MM.1S (cell line): ENCODE data around the gene ARID1A.

ENCODE experiments used
- DNase-seq: peaks from one replicate; pipeline ENCODE4 v3.0.0-alpha.2; 2015
- H2AFZ ChIP-seq: fragments of 300-600 bp; sonication (generic); 2 replicates; pipeline ENCODE4 v1.6.0; 2016; ENCODE audit warnings: antibody characterized with exemption, low read length
- H3F3A ChIP-seq: fragments of 300-600 bp; sonication (generic); 2 replicates; pipeline ENCODE4 v1.6.1; 2016; ENCODE audit warnings: mild to moderate bottlenecking, antibody characterized with exemption, low read length, moderate library complexity, mixed read lengths; ENCODE audit not compliant: insufficient read depth
- H3K27ac ChIP-seq: fragments of 300-600 bp; sonication (generic); 2 replicates; pipeline ENCODE4 v1.5.1; 2016; ENCODE audit warnings: mild to moderate bottlenecking, low read length
- H3K27me3 ChIP-seq: fragments of 300-600 bp; sonication (generic); replicated peaks from 2 replicates; pipeline ENCODE4 v1.6.0; 2016; ENCODE audit warnings: low read length; ENCODE audit not compliant: insufficient read depth
- H3K36me3 ChIP-seq: fragments of 300-600 bp; sonication (generic); replicated peaks from 2 replicates; pipeline ENCODE4 v1.6.1; 2016; ENCODE audit warnings: mild to moderate bottlenecking, low read length, mixed read lengths; ENCODE audit not compliant: insufficient read depth
- H3K4me1 ChIP-seq: fragments of 300-600 bp; sonication (generic); 2 replicates; pipeline ENCODE4 v1.6.1; 2016; ENCODE audit warnings: low read length, mixed read lengths
- H3K4me2 ChIP-seq: fragments of 300-600 bp; sonication (generic); 2 replicates; pipeline ENCODE4 v1.6.0; 2016; ENCODE audit warnings: low read depth, low read length
- H3K4me3 ChIP-seq: fragments of 300-600 bp; sonication (generic); 2 replicates; pipeline ENCODE4 v1.5.1; 2016; ENCODE audit warnings: low read length, mixed read lengths
- H3K79me2 ChIP-seq: fragments of 300-600 bp; sonication (generic); 2 replicates; pipeline ENCODE4 v1.6.1; 2016; ENCODE audit warnings: mixed run types, low read length, mixed read lengths
- H3K9ac ChIP-seq: fragments of 300-600 bp; sonication (generic); 2 replicates; pipeline ENCODE4 v1.6.1; 2016; ENCODE audit warnings: low read length, mixed read lengths
- H3K9me2 ChIP-seq: fragments of 300-600 bp; sonication (generic); replicated peaks from 2 replicates; pipeline ENCODE4 v1.6.1; 2016; ENCODE audit warnings: mild to moderate bottlenecking, low read length, mixed read lengths; ENCODE audit not compliant: insufficient read depth
- H3K9me3 ChIP-seq: fragments of 300-600 bp; sonication (generic); replicated peaks from 2 replicates; pipeline ENCODE4 v1.6.1; 2016; ENCODE audit warnings: mild to moderate bottlenecking, low read length, mixed read lengths; ENCODE audit not compliant: insufficient read depth
- H4K20me1 ChIP-seq: fragments of 300-600 bp; sonication (generic); 2 replicates; pipeline ENCODE4 v1.6.1; 2016; ENCODE audit warnings: mild to moderate bottlenecking, low read length, moderate library complexity, mixed read lengths; ENCODE audit not compliant: insufficient read depth
- EZH2 ChIP-seq: fragments of 300-600 bp; sonication (generic); optimal IDR thresholded peaks from 2 replicates; pipeline ENCODE3; 2017; ENCODE audit warnings: low read depth, mild to moderate bottlenecking, antibody characterized with exemption, low read length, mixed read lengths
- EZH2phosphoT487 ChIP-seq: fragments of 300-600 bp; sonication (generic); IDR thresholded peaks from 2 replicates; pipeline ENCODE4 v1.6.1; 2018; ENCODE audit warnings: antibody characterized with exemption, low read length
- TF ChIP-seq, protein P1 (sequence below): fragments of 300-600 bp; sonication (generic); IDR thresholded peaks from 2 replicates; pipeline ENCODE4 v1.5.1; 2016; ENCODE audit warnings: antibody characterized with exemption, low read length, mixed read lengths

Gene ARID1A

DNA sequence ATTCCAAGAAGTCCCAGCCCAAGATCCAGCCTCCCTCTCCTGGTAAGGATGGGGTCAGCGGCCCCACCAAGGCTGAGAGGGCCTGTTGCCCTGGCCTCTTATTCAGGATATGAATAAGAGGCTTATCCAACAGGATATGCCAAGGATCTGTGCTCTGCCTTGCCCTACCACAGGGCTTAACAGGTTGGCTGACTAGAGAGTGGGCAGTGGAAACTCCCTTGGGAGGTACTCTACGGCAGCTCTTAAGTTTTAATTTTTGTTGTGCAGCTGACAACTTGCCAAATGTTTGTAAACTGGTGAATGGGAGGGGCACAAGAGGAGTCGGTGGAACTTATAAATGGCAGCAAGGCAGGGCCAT, 75.4 kb downstream of the ARID1A start:
- Histone ChIP-seq H2AFZ (no peak overlapping the region), H3K9me3 (no peaks in the 10 kb centered on the region), H3K36me3 (peaks cover 37% of the 10 kb centered on the region), H3K27ac (no peak overlapping the region), H4K20me1 (no peaks in the 10 kb centered on the region), H3K9me2 (no peaks in the 10 kb centered on the region), H3K4me2 (no peak overlapping the region), H3F3A (no peaks in the 10 kb centered on the region), H3K79me2 (peaks cover 87% of the 10 kb centered on the region), H3K9ac (no peak overlapping the region), H3K27me3 (no peaks in the 10 kb centered on the region), H3K4me3 (no peak overlapping the region), H3K4me1 (no peaks in the 10 kb centered on the region)
- DNase-seq, result no peak
- no peak for TF ChIP-seq EZH2
- TF ChIP-seq, protein P1, sequence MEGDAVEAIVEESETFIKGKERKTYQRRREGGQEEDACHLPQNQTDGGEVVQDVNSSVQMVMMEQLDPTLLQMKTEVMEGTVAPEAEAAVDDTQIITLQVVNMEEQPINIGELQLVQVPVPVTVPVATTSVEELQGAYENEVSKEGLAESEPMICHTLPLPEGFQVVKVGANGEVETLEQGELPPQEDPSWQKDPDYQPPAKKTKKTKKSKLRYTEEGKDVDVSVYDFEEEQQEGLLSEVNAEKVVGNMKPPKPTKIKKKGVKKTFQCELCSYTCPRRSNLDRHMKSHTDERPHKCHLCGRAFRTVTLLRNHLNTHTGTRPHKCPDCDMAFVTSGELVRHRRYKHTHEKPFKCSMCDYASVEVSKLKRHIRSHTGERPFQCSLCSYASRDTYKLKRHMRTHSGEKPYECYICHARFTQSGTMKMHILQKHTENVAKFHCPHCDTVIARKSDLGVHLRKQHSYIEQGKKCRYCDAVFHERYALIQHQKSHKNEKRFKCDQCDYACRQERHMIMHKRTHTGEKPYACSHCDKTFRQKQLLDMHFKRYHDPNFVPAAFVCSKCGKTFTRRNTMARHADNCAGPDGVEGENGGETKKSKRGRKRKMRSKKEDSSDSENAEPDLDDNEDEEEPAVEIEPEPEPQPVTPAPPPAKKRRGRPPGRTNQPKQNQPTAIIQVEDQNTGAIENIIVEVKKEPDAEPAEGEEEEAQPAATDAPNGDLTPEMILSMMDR, result no peak
- no peak for TF ChIP-seq EZH2phosphoT487

- H3K9ac ChIP-seq, result no peak overlapping the region
- H3K27ac ChIP-seq, result no peak overlapping the region
Measured at GRCh38 chr1:26771643-26772321, 76.0 kb downstream of the ARID1A start.

GRCh38 chr1:26772687-26773086, 76.9 kb downstream of the ARID1A start:
- Histone ChIP-seq H3K9ac (no peak overlapping the region), H3K79me2 (peaks cover 77% of the 10 kb centered on the region), H3K36me3 (peaks cover 31% of the 10 kb centered on the region), H3K4me1 (no peaks in the 10 kb centered on the region), H3F3A (no peaks in the 10 kb centered on the region), H2AFZ (no peak overlapping the region), H3K27me3 (no peaks in the 10 kb centered on the region), H3K27ac (no peak overlapping the region), H3K4me3 (no peak overlapping the region), H3K9me2 (no peaks in the 10 kb centered on the region), H3K4me2 (no peak overlapping the region), H3K9me3 (no peaks in the 10 kb centered on the region), H4K20me1 (no peaks in the 10 kb centered on the region)
- DNase-seq, result no peak
- TF ChIP-seq, protein P1, result no peak
- TF ChIP-seq EZH2 (no peak), EZH2phosphoT487 (no peak)

More at GRCh38 chr1:26771643-26772321, 76.0 kb downstream of the ARID1A start:
- no peak for DNase-seq
- Histone ChIP-seq H2AFZ (no peak overlapping the region), H3K4me1 (no peaks in the 10 kb centered on the region), H3K9me2 (no peaks in the 10 kb centered on the region), H3K79me2 (peaks cover 85% of the 10 kb centered on the region), H3K9me3 (no peaks in the 10 kb centered on the region), H3K27me3 (no peaks in the 10 kb centered on the region), H3K4me2 (no peak overlapping the region), H3K36me3 (peaks cover 34% of the 10 kb centered on the region), H3K4me3 (no peak overlapping the region), H3F3A (no peaks in the 10 kb centered on the region), H4K20me1 (no peaks in the 10 kb centered on the region)
- TF ChIP-seq, protein P1, result no peak
- TF ChIP-seq EZH2 (no peak), EZH2phosphoT487 (no peak)
